Measurements from ENCODE around the gene CASK. TPM values are rescaled to one million over a fixed set of nuclear protein-coding genes. Genes with fewer than 3 reads are reported as not detected.
A peak's percentile ranks its signal among the peaks of the same experiment; 100 is the strongest.

CASK gene
- total RNA-seq, 4 donors from 2014 or later: 33.1 to 41.6 (median 36.4) TPM

DNA sequence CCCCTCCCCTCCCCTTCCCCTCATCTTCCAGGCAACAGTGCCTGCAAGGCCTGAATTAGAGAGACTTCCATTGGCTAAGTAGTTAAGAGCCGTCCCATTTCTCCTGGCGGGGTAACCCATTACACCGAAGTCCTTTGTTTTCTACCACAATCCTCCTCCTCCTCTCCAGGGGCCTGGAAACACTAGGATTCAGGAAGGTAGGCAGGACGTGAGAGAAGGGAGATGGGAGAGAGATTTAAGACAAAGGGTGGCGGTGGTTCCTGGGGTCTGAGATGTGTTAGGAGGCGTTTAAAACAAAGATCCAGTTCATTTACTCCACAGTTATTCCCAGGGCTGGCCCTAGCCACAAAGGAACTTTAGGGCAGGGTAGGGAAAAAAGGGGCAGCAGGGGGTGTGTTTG, 448.2 kb downstream of the CASK start:
- TF ChIP-seq, protein P1, sequence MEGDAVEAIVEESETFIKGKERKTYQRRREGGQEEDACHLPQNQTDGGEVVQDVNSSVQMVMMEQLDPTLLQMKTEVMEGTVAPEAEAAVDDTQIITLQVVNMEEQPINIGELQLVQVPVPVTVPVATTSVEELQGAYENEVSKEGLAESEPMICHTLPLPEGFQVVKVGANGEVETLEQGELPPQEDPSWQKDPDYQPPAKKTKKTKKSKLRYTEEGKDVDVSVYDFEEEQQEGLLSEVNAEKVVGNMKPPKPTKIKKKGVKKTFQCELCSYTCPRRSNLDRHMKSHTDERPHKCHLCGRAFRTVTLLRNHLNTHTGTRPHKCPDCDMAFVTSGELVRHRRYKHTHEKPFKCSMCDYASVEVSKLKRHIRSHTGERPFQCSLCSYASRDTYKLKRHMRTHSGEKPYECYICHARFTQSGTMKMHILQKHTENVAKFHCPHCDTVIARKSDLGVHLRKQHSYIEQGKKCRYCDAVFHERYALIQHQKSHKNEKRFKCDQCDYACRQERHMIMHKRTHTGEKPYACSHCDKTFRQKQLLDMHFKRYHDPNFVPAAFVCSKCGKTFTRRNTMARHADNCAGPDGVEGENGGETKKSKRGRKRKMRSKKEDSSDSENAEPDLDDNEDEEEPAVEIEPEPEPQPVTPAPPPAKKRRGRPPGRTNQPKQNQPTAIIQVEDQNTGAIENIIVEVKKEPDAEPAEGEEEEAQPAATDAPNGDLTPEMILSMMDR (IDR thresholded peaks at IDR 0.05): no peak
- no peak for TF ChIP-seq POLR2A (IDR thresholded peaks at IDR 0.05)
- H3K27me3 ChIP-seq: no peaks in the 10 kb centered on the region
- DNase-seq: no peak
- WGBS, 2 donors: 81 to 84% methylated on average over 6 of the region's 6 CpGs
- no peaks in the 10 kb centered on the region for H3K9me3 ChIP-seq
- H3K27ac ChIP-seq: no peak overlapping the region
- no peaks in the 10 kb centered on the region for H3K36me3 ChIP-seq
- H3K4me1 ChIP-seq: peaks cover 0 to 5% of the 10 kb centered on the region in 2 donors
- intact Hi-C loops (cut with DNase I): no loop called here
- no peak overlapping the region for H3K4me3 ChIP-seq (replicated peaks in 1 of 3)

DNA sequence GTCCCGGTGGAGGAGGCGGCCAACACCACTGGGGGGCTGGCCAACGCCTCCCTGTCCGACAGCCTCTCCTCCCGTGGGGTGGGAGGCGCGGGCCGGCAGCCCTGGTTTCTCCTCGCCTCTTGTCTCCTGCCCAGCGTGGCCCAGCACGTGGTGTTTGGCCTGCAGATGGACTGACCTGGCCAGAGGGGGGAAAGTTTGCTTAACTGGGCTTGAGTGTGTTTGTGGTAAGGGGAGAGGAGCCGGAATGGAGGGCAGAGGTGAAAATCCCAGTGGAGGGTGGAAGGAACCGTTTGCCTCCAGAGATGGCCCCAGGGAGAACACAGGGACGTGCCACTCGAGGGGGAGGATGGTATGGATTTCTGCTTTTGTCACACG, 448.6 kb downstream of the CASK start:
- DNase-seq: no peak
- peaks cover 0 to 5% of the 10 kb centered on the region in 2 donors for H3K4me1 ChIP-seq
- no peaks in the 10 kb centered on the region for H3K27me3 ChIP-seq
- intact Hi-C loops (cut with DNase I): no loop called here
- H3K36me3 ChIP-seq: no peaks in the 10 kb centered on the region
- WGBS, 2 donors: 85 to 93% methylated on average over 5 to 7 of the region's 16 CpGs
- H3K27ac ChIP-seq: no peak overlapping the region
- H3K4me3 ChIP-seq (replicated peaks in 1 of 3): no peak overlapping the region
- TF ChIP-seq, protein P1 (IDR thresholded peaks at IDR 0.05): no peak
- TF ChIP-seq POLR2A (IDR thresholded peaks at IDR 0.05): no peak
- no peaks in the 10 kb centered on the region for H3K9me3 ChIP-seq

DNA sequence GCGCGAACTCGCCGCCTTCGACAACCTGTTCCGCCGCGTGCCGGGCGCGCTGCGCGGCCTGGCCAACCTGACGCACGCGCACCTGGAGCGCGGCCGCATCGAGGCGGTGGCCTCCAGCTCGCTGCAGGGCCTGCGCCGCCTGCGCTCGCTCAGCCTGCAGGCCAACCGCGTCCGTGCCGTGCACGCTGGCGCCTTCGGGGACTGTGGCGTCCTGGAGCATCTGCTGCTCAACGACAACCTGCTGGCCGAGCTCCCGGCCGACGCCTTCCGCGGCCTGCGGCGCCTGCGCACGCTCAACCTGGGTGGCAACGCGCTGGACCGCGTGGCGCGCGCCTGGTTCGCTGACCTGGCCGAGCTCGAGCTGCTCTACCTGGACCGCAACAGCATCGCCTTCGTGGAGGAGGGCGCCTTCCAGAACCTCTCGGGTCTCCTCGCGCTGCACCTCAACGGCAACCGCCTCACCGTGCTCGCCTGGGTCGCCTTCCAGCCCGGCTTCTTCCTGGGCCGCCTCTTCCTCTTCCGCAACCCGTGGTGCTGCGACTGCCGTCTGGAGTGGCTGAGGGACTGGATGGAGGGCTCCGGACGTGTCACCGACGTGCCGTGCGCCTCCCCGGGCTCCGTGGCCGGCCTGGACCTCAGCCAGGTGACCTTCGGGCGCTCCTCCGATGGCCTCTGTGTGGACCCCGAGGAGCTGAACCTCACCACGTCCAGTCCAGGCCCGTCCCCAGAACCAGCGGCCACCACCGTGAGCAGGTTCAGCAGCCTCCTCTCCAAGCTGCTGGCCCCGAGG, 449.2 kb downstream of the CASK start:
- Histone ChIP-seq H3K27me3 (no peaks in the 10 kb centered on the region), H3K27ac (no peak overlapping the region), H3K4me1 (peaks cover 0 to 6% of the 10 kb centered on the region in 2 donors), H3K36me3 (no peaks in the 10 kb centered on the region), H3K4me3 (replicated peaks in 1 of 3) (no peak overlapping the region), H3K9me3 (no peaks in the 10 kb centered on the region)
- intact Hi-C loops (cut with DNase I): no loop called here
- TF ChIP-seq, protein P1 (IDR thresholded peaks at IDR 0.05): no peak
- TF ChIP-seq POLR2A (IDR thresholded peaks at IDR 0.05): no peak
- 92 to 96% methylated on average over 7 to 28 of the region's 91 CpGs for WGBS, 2 donors
- no peak for DNase-seq

DNA sequence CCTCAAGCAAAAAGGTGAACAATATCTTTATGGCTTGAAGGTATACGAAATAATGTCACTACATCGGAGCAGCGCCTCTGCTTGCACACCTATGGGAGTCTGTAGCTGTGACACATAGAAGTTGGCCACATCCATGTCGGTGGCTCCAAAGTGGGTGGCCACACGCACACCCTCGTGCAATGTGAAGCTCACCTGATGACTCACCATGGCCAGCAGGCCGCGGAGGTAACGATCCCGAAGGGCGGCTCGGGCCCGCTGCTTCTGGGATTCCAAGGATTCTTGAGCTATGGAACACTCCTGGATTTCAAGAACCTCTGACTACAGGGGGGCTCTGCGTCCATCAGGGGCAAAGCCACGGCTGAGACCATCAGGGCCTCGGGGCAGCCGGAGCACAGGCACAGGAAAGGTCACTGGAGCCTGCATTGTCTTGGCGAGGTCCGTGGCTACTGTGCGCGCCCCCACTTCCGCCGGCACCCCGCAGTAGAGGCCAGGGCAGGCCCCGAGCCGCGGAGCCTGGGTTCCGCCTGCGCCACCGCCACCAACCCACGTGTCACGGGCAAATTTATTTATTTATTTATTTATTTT, 451.0 kb downstream of the CASK start:
- WGBS, 2 donors: 98% methylated on average over 15 to 19 of the region's 32 CpGs
- Histone ChIP-seq H3K9me3 (no peaks in the 10 kb centered on the region), H3K27me3 (no peaks in the 10 kb centered on the region), H3K27ac (peak overlapping the region in 1 of 3 donors; percentile 44), H3K4me3 (replicated peaks in 1 of 3) (no peak overlapping the region), H3K4me1 (peaks cover 0 to 11% of the 10 kb centered on the region in 2 donors), H3K36me3 (no peaks in the 10 kb centered on the region)
- intact Hi-C loops (cut with DNase I): no loop called here
- DNase-seq: peak in 1 of 2 donors; percentile 30
- no peak for TF ChIP-seq POLR2A (IDR thresholded peaks at IDR 0.05)
- TF ChIP-seq, protein P1 (IDR thresholded peaks at IDR 0.05): no peak

DNA sequence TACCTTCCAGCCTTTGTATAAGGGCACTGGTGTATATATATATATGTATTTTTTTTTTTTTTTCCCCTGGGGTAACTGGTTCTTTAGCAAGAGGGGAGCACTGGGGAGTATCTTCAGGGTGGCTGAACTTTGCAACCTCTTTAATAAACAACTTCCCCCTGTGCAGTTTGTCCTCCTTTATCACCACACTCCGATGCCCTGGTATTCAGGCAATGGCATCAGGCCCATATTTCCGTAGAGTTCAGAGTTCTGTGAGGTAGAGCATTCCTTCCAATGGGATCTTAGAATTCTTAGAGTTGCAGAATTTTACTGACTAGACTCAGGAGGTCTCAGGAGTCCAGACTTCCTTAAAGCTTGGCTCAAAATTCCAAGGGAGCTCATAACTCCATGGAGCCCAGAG, 451.6 kb downstream of the CASK start:
- 25 to 40% methylated on average over 2 of the region's 2 CpGs for WGBS, 2 donors

More for the DNA sequence above, 451.6 kb downstream of the CASK start:
- no peaks in the 10 kb centered on the region for H3K27me3 ChIP-seq
- no peak overlapping the region for H3K4me3 ChIP-seq (replicated peaks in 1 of 3)
- H3K36me3 ChIP-seq: no peaks in the 10 kb centered on the region
- TF ChIP-seq POLR2A (IDR thresholded peaks at IDR 0.05): no peak
- TF ChIP-seq, protein P1 (IDR thresholded peaks at IDR 0.05): no peak
- intact Hi-C loops (cut with DNase I): no loop called here
- no peaks in the 10 kb centered on the region for H3K9me3 ChIP-seq
- peak; percentile 39 to 55 for DNase-seq
- peaks cover 0 to 11% of the 10 kb centered on the region in 2 donors for H3K4me1 ChIP-seq
- H3K27ac ChIP-seq: peak overlapping the region in 1 of 3 donors; percentile 44

Measured in thyroid gland (tissue), 4 donors.